HCT116 (cell line): ENCODE data around the gene SECISBP2L. TPM values are rescaled to one million over a fixed set of nuclear protein-coding genes. Genes with fewer than 3 reads are reported as not detected.

ENCODE experiments used
- ATAC-seq: fragments of 200-7000 bp; cut with Tn5 transposase; 2 replicates; pipeline ENCODE4 v1.9.1; 2020; ENCODE audit warnings: mild to moderate bottlenecking, moderate library complexity
- BruUV-seq: library from RNA; stranded (reverse); fragments of 400-500 nt; replicated peaks from 2 replicates; lab custom pipeline; 2021; lab: Mats Ljungman, UMichigan
- CTCF ChIA-PET: fragments of 300-600 bp; sonication (Branson Sonifier 250); formaldehyde crosslinking; loops from one replicate; lab custom pipeline; 2021; ENCODE audit warnings: antibody characterized with exemption; lab: Charles Lee
- POLR2A ChIA-PET: fragments of 300-600, 350-600 bp; sonication (Branson Sonifier 250); formaldehyde crosslinking; loops from one replicate; lab custom pipeline; 2021; ENCODE audit warnings: antibody characterized with exemption; lab: Charles Lee
- RAD21 ChIA-PET, 2 experiments: fragments of 300-600 bp; sonication (Branson Sonifier 250); formaldehyde crosslinking; loops; one replicate each; lab custom pipeline; 2023; ENCODE audit warnings: low total read pairs in 2 of 2; ENCODE audit not compliant: uncharacterized antibody in 2 of 2, unreplicated experiment in 2 of 2, low non-redundant PET in 1 of 2; lab: Charles Lee
- DNase-seq: peaks from one replicate; pipeline ENCODE4 v3.0.0-alpha.2; 2010; ENCODE audit warnings: low read depth, low spot score
- H2AFZ ChIP-seq: fragments of 200-600 bp; shearing (Covaris generic), sonication (generic); 2 replicates; pipeline ENCODE4 v1.6.1; 2017; ENCODE audit warnings: low read depth, mixed run types, mixed read lengths, antibody characterized with exemption, low read length; ENCODE audit not compliant: poor library complexity, severe bottlenecking
- H3K27ac ChIP-seq: 2 replicates; pipeline ENCODE4 v1.5.1; 2012; ENCODE audit warnings: low read depth, low read length
- H3K27me3 ChIP-seq: fragments of 200-600 bp; sonication (generic); 2 replicates; pipeline ENCODE4 v1.6.1; 2016; ENCODE audit warnings: mixed run types, low read length, mixed read lengths; ENCODE audit not compliant: insufficient read depth
- H3K36me3 ChIP-seq, 2 experiments: fragments of 200-500 bp in 1 of 2; fragments of 200-600 bp in 1 of 2; sonication (Bioruptor generic) in 1 of 2; sonication (generic) in 1 of 2; 2 replicates each; pipeline versions ENCODE4 v1.5.1 to v1.6.1; 2014 to 2016; ENCODE audit warnings: low read length in 2 of 2, inconsistent platforms in 1 of 2, mixed read lengths in 1 of 2, mixed run types in 1 of 2; ENCODE audit not compliant: insufficient read depth in 2 of 2, control insufficient read depth in 1 of 2
- H3K4me1 ChIP-seq, 2 experiments: fragments of 200-600 bp in 1 of 2; sonication (generic) in 1 of 2; 2 replicates each; pipeline versions ENCODE4 v1.5.1 to v1.6.1; 2012 to 2017; ENCODE audit warnings: low read length in 2 of 2, inconsistent platforms in 1 of 2, mild to moderate bottlenecking in 1 of 2, mixed read lengths in 1 of 2, mixed run types in 1 of 2, moderate library complexity in 1 of 2; ENCODE audit not compliant: insufficient read depth in 2 of 2, control insufficient read depth in 1 of 2
- H3K4me2 ChIP-seq: fragments of 200-600 bp; sonication (generic); 2 replicates; pipeline ENCODE4 v1.6.1; 2017; ENCODE audit warnings: mixed run types, low read length, mixed read lengths
- H3K4me3 ChIP-seq, 2 experiments: fragments of 200-600 bp in 1 of 2; sonication (generic) in 1 of 2; replicated peaks in 1 of 2; 2 replicates each; pipeline ENCODE4 v1.5.1; 2011 to 2016; ENCODE audit warnings: low read length in 2 of 2, control low read depth in 1 of 2, low read depth in 1 of 2, mild to moderate bottlenecking in 1 of 2, mixed read lengths in 1 of 2, mixed run types in 1 of 2
- H3K79me2 ChIP-seq: fragments of 200-600 bp; sonication (generic); 2 replicates; pipeline ENCODE4 v1.6.1; 2017; ENCODE audit warnings: mild to moderate bottlenecking, mixed run types, low read length, moderate library complexity, mixed read lengths; ENCODE audit not compliant: insufficient read depth
- H3K9ac ChIP-seq: fragments of 200-600 bp; sonication (generic); 2 replicates; pipeline ENCODE4 v1.6.1; 2016; ENCODE audit warnings: low read length, mixed read lengths
- H3K9me2 ChIP-seq: fragments of 200-600 bp; sonication (generic), shearing (Covaris generic); 2 replicates; pipeline ENCODE4 v1.6.1; 2017; ENCODE audit warnings: mixed run types, mild to moderate bottlenecking, moderate library complexity; ENCODE audit not compliant: insufficient read depth
- H3K9me3 ChIP-seq, 2 experiments: fragments of 200-500 bp in 1 of 2; fragments of 200-600 bp in 1 of 2; sonication (Bioruptor generic) in 1 of 2; sonication (generic) in 1 of 2; 2 replicates each; pipeline ENCODE4 v1.6.1; 2014 to 2017; ENCODE audit warnings: low read length in 2 of 2, mixed read lengths in 2 of 2, inconsistent platforms in 1 of 2, low read depth in 1 of 2, mild to moderate bottlenecking in 1 of 2, mixed run types in 1 of 2, moderate library complexity in 1 of 2; ENCODE audit not compliant: control insufficient read depth in 1 of 2, insufficient read depth in 1 of 2
- H4K20me1 ChIP-seq: fragments of 200-600 bp; sonication (generic), shearing (Covaris generic); 2 replicates; pipeline ENCODE4 v1.6.1; 2017; ENCODE audit warnings: mixed run types, mild to moderate bottlenecking, moderate library complexity; ENCODE audit not compliant: insufficient read depth
- ATF3 ChIP-seq: IDR thresholded peaks from 2 replicates; pipeline ENCODE4 v1.6.1; 2012
- CBX3 ChIP-seq: IDR thresholded peaks from 2 replicates; pipeline ENCODE4 v1.6.1; 2012; ENCODE audit warnings: low read depth
- CEBPB ChIP-seq: IDR thresholded peaks from 2 replicates; pipeline ENCODE4 v1.6.1; 2012; ENCODE audit warnings: low read depth
- EGR1 ChIP-seq: IDR thresholded peaks from 2 replicates; pipeline ENCODE4 v1.6.1; 2012; ENCODE audit warnings: low read depth
- ELF1 ChIP-seq: IDR thresholded peaks from 2 replicates; pipeline ENCODE4 v1.6.1; 2012; ENCODE audit warnings: low read depth, borderline replicate concordance
- POLR2A ChIP-seq: IDR thresholded peaks from 2 replicates; pipeline ENCODE4 v1.7.0; 2011; ENCODE audit warnings: borderline replicate concordance; ENCODE audit not compliant: insufficient read depth, insufficient read length; ENCODE audit errors: extremely low read depth
- RAD21 ChIP-seq: IDR thresholded peaks from 2 replicates; pipeline ENCODE4 v1.6.1; 2012; ENCODE audit warnings: low read depth, mild to moderate bottlenecking
- SIN3A ChIP-seq: IDR thresholded peaks from 2 replicates; pipeline ENCODE4 v1.6.1; 2012; ENCODE audit warnings: low read depth
- SP1 ChIP-seq: IDR thresholded peaks from 2 replicates; pipeline ENCODE4 v1.6.1; 2012; ENCODE audit warnings: low read depth
- TCF7L2 ChIP-seq: IDR thresholded peaks from 2 replicates; pipeline ENCODE4 v1.7.0; 2011; ENCODE audit warnings: borderline replicate concordance, inconsistent platforms; ENCODE audit not compliant: insufficient read depth, insufficient read length; ENCODE audit errors: extremely low read depth
- ZBTB33 ChIP-seq: IDR thresholded peaks from 2 replicates; pipeline ENCODE4 v1.6.1; 2011; ENCODE audit warnings: mild to moderate bottlenecking, low read length, moderate library complexity; ENCODE audit not compliant: insufficient replicate concordance; ENCODE audit errors: extremely low read depth
- ZNF274 ChIP-seq: fragments of 200-500 bp; sonication (Bioruptor generic); IDR thresholded peaks from 2 replicates; pipeline ENCODE4 v1.6.1; 2014; ENCODE audit warnings: mild to moderate bottlenecking, low read depth, low read length, inconsistent platforms
- intact Hi-C: fragments of 100-400 bp; cut with micrococcal nuclease; formaldehyde crosslinking; loops from 2 replicates; pipeline ENCODE4 v1.10.0; 2022
- total RNA-seq: library from RNA; stranded (reverse); gene quantifications from one replicate; pipeline ENCODE4 v1.2.1, GENCODE V29; 2021; ENCODE audit not compliant: unreplicated experiment
- TF ChIP-seq, protein P1 (sequence below): IDR thresholded peaks from 2 replicates; pipeline ENCODE4 v1.6.1; 2012; ENCODE audit warnings: low read depth

SECISBP2L gene
- total RNA-seq, 1 experiment from 2014 or later: 22.9 TPM

- H3K4me3 ChIP-seq: no peak overlapping the region
- intact Hi-C loops: no loop called here
- no peaks in the 10 kb centered on the region for H3K9me3 ChIP-seq
- CTCF ChIA-PET: no interaction called here
- H4K20me1 ChIP-seq: no peaks in the 10 kb centered on the region
- H3K4me1 ChIP-seq: peaks cover 4 to 19% of the 10 kb centered on the region in 2 experiments; a peak in 3 of 4 replicates
- ATAC-seq (no peak), DNase-seq (no peak)
- no peaks in the 10 kb centered on the region for H3K9me2 ChIP-seq
- H3K79me2 ChIP-seq: peaks cover 60% of the 10 kb centered on the region
- RAD21 ChIA-PET: no interaction called here
- H3K27ac ChIP-seq: no peak overlapping the region
- H3K4me2 ChIP-seq: no peak overlapping the region
- no peak for TF ChIP-seq CBX3
- TF ChIP-seq SIN3A: no peak
- TF ChIP-seq RAD21: no peak
- no peak for TF ChIP-seq ELF1
- no peak for TF ChIP-seq EGR1
- TF ChIP-seq ZBTB33: no peak
- TF ChIP-seq ZNF274: no peak
- TF ChIP-seq, protein P1, sequence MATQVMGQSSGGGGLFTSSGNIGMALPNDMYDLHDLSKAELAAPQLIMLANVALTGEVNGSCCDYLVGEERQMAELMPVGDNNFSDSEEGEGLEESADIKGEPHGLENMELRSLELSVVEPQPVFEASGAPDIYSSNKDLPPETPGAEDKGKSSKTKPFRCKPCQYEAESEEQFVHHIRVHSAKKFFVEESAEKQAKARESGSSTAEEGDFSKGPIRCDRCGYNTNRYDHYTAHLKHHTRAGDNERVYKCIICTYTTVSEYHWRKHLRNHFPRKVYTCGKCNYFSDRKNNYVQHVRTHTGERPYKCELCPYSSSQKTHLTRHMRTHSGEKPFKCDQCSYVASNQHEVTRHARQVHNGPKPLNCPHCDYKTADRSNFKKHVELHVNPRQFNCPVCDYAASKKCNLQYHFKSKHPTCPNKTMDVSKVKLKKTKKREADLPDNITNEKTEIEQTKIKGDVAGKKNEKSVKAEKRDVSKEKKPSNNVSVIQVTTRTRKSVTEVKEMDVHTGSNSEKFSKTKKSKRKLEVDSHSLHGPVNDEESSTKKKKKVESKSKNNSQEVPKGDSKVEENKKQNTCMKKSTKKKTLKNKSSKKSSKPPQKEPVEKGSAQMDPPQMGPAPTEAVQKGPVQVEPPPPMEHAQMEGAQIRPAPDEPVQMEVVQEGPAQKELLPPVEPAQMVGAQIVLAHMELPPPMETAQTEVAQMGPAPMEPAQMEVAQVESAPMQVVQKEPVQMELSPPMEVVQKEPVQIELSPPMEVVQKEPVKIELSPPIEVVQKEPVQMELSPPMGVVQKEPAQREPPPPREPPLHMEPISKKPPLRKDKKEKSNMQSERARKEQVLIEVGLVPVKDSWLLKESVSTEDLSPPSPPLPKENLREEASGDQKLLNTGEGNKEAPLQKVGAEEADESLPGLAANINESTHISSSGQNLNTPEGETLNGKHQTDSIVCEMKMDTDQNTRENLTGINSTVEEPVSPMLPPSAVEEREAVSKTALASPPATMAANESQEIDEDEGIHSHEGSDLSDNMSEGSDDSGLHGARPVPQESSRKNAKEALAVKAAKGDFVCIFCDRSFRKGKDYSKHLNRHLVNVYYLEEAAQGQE: no peak
- TF ChIP-seq TCF7L2: no peak
- no peak for TF ChIP-seq ATF3
- TF ChIP-seq CEBPB: no peak
- TF ChIP-seq POLR2A: no peak
- TF ChIP-seq SP1: no peak
- BruUV-seq: no TSS peak
- POLR2A ChIA-PET: no interaction called here
- no peaks in the 10 kb centered on the region; a peak in 1 of 4 replicates for H3K36me3 ChIP-seq
- no peaks in the 10 kb centered on the region for H3K27me3 ChIP-seq
- H3K9ac ChIP-seq: no peak overlapping the region
- no peak overlapping the region for H2AFZ ChIP-seq
Observed at GRCh38 chr15:49041426-49041825, 4.8 kb downstream of the SECISBP2L start.
